ENCODE data around the gene AKAP6. TPM values are rescaled to one million over a fixed set of nuclear protein-coding genes. Genes with fewer than 3 reads are reported as not detected.

The AKAP6 gene
- total RNA-seq, 1 experiment from 2014 or later = 1.1 TPM

DNA sequence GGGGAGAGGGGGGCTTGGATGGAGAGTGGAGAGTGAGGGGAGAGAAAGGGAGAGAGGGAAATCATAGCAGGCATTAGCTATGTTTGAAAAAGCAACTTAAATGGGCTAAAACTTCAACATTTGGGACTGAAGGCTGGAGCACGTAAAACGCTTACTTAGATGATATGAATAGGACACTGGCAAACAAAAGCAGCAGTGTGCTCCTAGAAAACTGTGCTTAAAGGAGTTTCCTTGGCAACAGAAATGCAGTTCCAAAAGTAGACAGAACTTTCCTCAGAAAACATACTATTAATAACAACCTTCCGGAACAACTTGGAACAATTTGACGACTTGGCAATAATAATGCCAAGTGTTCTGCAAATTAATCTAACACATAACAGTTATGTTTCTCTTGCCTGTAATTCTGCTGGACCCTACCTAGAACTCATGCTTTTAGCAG, 374.1 kb downstream of the AKAP6 start:
- Mint-ChIP-seq H3K27ac (no peak overlapping the region; a peak in 2 of 7 replicates), H3K27me3 (ENCODE audit: low read depth) (no peaks in the 10 kb centered on the region), H3K4me1 (peaks cover 4 to 8% of the 10 kb centered on the region in 2 experiments), H3K4me3 (no peak overlapping the region; a peak in 1 of 5 replicates), H3K36me3 (ENCODE audit: insufficient read depth in 1 of 3, low read depth in 3 of 3) (no peaks in the 10 kb centered on the region), H3K9me3 (no peaks in the 10 kb centered on the region)
- Histone ChIP-seq H3K23me2 (ENCODE audit: insufficient read length, low read depth, low read length, poor library complexity, severe bottlenecking) (no peaks in the 10 kb centered on the region), H3K14ac (ENCODE audit: insufficient read depth, low read length) (no peak overlapping the region), H2BK120ac (ENCODE audit: low read depth, low read length, poor library complexity, severe bottlenecking) (no peak overlapping the region), H3K79me1 (ENCODE audit: insufficient read depth, low read depth, low read length, poor library complexity, severe bottlenecking) (no peaks in the 10 kb centered on the region), H4K20me1 (ENCODE audit: control insufficient read depth, insufficient read depth, insufficient read length) (no peaks in the 10 kb centered on the region), H3K9me3 (ENCODE audit: control insufficient read depth, low read depth, low read length) (no peaks in the 10 kb centered on the region), H3T11ph (ENCODE audit: low read length) (no peak overlapping the region), H4K5ac (ENCODE audit: insufficient read length, low read depth, low read length) (no peak overlapping the region), H3K27ac (ENCODE audit: insufficient read length, low read depth, low read length) (no peak overlapping the region), H3K4me2 (ENCODE audit: insufficient read depth, insufficient read length, low read length) (no peak overlapping the region), H3K4me1 (ENCODE audit: insufficient read depth, low read length) (no peaks in the 10 kb centered on the region), H3K18ac (ENCODE audit: insufficient read length, low read depth, low read length) (no peak overlapping the region), H2BK15ac (ENCODE audit: low read depth, low read length) (no peak overlapping the region), H2BK20ac (ENCODE audit: low read depth, low read length, poor library complexity, severe bottlenecking) (no peak overlapping the region), H3K56ac (ENCODE audit: insufficient read length, low read depth, low read length) (no peak overlapping the region), H3K9ac (ENCODE audit: extremely low read depth, insufficient read length, low read length) (no peak overlapping the region), H2BK12ac (ENCODE audit: insufficient read length, low read depth, low read length) (no peak overlapping the region), H4K91ac (ENCODE audit: insufficient read length, low read depth, low read length) (no peak overlapping the region), H3K4ac (ENCODE audit: low read depth, low read length) (no peak overlapping the region), H3K23ac (ENCODE audit: insufficient read length, low read depth, low read length) (no peak overlapping the region), H2BK5ac (ENCODE audit: insufficient read length, low read length) (no peak overlapping the region), H3K79me2 (ENCODE audit: insufficient read depth, low read length) (no peaks in the 10 kb centered on the region), H4K8ac (replicated peaks; ENCODE audit: insufficient read length, low read depth, low read length) (no peak overlapping the region), H2AFZ (ENCODE audit: low read length) (no peak overlapping the region), H3K27me3 (ENCODE audit: insufficient read depth, low read length) (no peaks in the 10 kb centered on the region), H2AK5ac (ENCODE audit: insufficient read length, low read length) (no peak overlapping the region)
- no peak for TF ChIP-seq CTCF (conservative IDR thresholded peaks at IDR 0.05)
- no peak for DNase-seq
- WGBS (ENCODE audit: extremely low coverage, insufficient read length, low lambda C conversion rate) = no CpG with 5 or more reads among the region's 4 CpGs

All from H9 (cell line).